Ramos (cell line): ENCODE results near the gene TECPR2.

ENCODE experiments used
- in situ Hi-C: fragments of 300-500 bp; cut with MboI; formaldehyde crosslinking; loops from one replicate; pipeline ENCODE4 v1.14.3; 2022; ENCODE audit warnings: low sequenced_read_pairs; ENCODE audit not compliant: unreplicated experiment

The TECPR2 gene

DNA sequence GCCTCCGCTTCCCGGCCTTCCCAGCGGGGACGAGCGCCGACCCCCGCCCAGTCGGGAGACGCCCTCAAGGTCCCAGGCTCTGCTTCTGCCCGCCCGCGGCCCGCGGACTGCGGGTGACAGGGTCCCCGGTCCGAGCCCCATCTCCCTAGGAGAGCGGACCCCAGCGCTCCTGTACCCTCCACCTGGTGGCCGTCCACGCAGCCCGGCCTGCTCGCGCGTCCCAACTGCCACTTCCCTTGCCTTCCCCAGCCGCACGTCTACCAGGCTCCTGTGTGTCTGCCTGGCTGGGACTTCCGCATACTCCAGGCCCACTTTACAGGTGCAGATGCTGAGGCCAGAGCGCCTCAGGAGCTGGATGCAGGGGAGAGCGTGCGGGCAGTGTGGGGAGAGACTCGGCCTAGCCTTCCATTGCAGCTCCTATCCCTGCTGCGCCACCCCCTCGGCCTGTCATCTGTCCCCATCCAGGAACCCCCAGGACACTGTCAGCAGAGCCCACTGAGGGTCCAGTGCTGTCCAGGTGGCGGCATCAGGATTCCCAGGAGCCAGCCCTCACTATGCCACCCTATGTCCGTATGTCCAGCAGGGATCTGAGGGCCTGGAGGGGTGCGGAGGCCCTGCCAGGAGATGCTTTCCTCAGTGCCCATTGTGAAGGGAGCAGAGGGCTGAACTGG, 154.8 kb downstream of the TECPR2 start:
- in situ Hi-C loops, result loop anchor here (10.0 kb wide), 1 partner anchor 563 kb away; no protein-coding TSS in a partner anchor

DNA sequence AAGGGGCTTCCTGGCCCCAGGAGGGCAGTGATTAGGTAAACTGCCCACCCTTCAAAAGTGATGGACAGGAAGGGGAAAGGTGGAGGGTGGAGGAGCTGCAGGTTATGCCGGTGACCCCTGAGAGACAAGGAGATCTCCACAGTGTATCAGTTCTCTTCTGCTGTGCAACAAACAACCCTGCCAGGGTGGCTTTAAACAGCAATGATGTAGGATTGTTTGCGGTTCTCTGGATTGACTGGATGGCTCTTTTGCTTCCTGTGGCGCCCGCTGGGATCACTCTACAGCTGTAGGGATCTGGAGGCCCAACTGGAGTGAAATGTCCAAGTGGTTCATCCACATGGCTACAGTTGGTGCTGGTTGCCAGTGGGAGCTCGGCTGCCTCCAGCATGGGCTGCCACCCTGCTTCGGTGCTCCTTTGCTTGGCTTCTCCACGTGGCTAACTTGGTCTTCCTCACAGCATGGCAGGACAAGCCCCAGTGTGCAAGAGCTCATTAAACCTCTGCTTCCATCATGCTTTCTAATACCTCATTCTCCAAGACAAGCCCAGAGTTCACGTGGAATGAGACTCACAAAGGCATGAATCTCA, 155.4 kb downstream of the TECPR2 start:
- in situ Hi-C loops, result loop anchor here (10.0 kb wide), 1 partner anchor 563 kb away; no protein-coding TSS in a partner anchor

DNA sequence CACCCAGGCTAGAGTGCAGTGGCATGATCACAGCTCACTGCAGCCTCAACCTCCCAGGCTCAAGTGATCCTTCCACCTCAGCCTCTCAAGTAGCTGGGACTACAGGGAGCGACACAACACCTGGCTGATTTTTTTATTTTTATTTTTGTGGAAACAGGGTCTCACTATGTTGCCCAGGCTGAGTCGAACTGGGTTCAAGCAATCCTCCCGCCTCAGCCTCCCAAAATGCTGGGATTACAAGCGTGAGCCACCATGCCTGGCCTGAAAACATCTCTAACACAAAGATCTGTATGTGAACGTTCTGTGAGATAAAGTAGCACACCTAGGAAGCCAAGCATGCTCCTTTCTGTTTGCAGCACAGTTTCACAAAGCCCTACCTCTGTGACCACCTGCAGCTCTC, 157.0 kb downstream of the TECPR2 start:
- in situ Hi-C loops, result loop anchor here (10.0 kb wide), 1 partner anchor 565 kb away; no protein-coding TSS in a partner anchor

DNA sequence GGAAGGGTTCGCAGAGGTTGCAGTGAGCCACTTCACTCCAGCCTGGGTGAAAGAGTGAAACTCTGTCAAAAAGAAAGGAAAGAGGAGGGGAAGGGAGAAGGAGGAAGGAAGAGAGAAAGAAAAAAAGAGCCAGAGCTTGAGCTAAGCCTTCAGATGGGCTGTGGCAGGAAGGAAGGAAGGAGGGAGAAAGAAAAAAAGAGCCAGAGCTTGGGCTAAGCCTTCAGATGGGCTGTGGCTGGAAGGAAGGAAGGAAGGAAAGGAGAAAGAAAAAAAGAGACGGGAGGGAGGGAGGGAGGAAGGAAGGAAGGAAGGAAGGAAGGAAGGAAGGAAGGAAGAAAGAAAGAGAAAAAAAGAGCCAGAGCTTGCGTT, 160.4 kb downstream of the TECPR2 start:
- in situ Hi-C loops, result no loop called here

DNA sequence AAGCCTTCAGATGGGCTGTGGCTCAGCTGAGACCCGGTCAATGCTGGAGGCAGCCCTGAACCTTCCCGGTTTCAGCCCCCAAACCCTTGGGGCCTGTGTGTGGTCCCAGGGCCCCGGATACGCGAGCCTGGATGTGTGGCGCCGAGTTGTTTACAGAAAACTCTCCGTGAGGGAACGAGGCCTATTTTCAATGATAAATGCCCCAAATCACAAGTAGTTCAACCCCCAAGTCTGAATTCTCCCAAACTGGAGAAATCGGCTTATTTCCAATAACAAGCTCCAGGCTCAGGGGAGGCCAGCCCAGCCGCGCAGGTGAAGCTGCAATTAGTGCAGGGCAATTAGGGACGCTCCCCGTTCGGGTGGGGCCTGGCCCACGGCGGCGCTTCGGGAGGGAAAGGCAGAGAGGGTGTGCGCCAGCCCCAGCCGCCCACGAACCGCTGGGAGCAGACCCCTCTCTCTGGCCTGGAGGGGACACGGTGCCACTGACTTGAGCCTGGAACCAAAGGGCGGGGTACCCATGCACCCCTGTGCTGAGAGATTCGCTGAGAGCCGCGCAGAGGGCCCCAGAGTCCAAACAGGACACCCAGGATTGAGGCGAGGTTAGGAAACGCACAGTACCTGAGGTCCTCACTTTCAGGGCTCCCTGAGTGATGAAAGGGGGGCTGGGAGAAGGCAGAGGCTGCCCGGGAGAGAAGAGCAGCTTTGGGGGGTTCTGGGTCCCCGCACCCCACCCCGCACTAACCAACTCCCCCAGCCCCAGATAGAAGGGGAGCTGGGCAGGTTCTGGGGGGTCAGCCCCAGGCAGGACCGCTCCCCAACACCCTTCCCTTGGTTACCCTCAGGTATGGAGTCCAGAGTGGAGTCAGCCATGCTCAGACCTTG, 161.1 kb downstream of the TECPR2 start:
- in situ Hi-C loops, result no loop called here

DNA sequence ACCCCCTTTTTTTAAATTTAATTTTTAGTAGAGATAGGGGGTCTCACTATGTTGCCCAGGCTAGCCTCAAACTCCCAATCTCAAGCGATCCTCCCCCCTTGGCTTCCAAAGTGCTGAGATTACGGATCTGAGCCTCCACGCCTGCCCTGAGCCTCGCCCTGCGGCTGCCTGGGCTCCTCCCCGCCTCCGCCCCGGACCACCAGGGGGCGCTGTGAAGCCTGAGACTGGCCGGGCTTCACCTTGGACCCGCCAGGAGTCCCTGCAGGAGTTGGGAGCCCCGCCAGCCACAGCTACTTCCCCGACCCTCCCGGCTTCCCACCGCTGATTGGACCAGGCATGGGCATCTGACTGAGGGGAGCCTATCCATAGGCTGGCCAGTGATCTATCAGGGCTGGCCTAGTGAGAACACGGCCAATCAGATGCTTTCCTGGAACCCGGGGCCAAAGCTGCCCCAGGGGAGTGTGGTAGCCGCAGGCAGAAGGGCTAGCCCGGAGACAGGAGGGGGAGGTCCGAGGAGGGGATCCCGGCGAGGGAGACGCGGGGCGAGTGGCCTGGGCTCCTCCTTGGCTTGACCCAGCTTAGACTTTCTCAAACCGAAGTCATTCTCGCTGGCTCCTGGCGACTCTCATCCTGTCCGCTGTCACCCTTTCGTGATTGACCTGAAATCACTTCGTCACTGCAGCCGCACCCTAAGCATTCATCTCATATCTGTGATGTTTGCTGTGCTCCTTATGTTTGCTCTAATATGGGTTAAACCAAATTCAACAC, 161.9 kb downstream of the TECPR2 start:
- in situ Hi-C loops, result no loop called here

DNA sequence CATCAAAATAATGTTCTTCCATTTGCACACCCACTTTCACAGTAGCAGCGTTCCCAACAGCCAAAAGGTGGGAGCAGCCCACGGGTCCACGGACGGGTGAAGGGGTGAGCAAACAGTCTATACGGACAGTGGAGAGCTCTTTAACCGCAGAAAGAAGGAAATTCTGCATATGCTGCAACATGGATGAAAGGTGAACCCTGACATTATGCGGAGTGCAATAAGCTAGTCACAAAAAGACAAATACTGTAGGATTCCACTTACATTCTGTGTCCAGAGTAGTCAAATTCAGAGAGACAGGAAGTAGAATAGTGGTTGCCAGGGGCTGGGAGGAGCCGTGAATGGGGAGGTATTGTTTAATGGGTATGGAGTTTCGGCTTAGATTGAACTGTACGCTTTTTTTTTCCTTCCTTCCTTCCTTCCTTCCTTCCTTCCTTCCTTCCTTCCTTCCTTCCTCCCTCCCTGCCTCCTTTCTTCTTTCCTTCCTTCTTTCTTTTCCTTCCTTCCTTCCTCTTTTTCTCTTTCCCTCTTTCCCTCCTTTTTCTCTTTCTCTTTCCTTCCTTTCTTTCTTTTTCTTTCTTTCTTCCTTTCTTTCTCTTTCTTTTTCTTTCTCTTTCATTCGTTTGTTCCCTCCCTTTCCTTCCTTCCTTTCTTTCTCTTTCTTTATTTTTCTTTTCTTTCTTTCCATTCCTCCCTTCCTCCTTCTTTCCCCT, 162.6 kb downstream of the TECPR2 start:
- in situ Hi-C loops, result no loop called here

DNA sequence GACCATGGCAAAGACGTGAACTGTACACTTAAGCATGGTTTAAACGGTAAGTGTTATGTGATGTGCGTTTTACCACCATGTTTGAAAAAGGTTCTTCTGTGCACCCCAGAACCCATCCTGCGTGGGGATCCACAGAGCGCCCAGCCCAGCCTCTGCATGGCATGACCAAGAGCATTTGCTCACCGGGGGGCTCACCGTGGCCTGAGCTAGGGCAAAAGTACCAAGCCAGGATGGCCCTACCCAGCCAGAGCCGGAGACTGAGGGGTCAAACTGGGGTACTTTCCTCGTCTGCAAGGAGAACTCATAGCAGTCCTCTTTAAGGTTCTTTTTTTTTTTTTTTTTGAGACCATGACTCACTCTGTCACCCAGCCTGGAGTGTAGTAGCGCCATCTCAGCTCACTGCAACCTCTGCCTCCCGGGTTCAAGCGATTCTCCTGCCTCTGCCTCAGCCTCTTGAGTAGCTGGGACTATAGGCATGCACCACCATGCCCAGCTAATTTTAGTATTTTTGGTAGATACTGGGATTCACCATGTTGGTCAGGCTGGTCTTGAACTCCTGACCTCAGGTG, 163.3 kb downstream of the TECPR2 start:
- in situ Hi-C loops, result no loop called here

DNA sequence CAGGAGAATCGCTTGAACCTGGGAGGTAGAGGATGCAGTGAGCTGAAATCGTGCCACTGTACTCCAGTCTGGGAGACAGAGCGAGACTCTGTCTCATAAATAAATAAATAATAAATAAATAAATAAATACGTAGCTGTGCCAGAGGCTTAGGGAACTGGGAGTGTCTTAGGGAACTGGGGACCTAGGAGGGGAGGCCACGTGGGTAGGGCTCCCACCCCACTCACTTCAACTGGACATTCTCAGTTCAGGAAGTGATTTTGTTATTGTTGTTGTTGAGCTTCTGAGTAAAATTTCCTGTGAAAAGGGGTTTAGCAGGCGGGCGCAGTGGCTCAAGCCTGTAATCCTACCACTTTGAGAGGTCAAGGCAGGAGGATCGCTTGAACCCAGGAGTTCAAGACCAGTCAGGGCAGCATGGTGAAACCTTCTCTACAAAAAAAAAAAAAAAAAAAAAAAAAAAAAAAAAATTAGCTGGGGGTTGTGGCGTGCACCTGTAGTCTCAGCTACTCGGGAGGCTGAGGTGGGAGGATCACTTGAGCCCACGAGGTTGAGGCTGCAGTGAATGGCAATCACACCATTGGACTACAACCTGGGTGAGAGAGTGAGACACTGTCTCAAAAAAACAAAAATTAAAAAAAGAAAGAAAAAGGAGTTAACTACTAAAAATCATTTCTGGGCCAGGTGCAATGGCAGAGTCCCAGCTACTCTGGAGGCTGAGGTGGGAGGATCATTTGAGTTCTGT, 165.9 kb downstream of the TECPR2 start:
- in situ Hi-C loops, result no loop called here

DNA sequence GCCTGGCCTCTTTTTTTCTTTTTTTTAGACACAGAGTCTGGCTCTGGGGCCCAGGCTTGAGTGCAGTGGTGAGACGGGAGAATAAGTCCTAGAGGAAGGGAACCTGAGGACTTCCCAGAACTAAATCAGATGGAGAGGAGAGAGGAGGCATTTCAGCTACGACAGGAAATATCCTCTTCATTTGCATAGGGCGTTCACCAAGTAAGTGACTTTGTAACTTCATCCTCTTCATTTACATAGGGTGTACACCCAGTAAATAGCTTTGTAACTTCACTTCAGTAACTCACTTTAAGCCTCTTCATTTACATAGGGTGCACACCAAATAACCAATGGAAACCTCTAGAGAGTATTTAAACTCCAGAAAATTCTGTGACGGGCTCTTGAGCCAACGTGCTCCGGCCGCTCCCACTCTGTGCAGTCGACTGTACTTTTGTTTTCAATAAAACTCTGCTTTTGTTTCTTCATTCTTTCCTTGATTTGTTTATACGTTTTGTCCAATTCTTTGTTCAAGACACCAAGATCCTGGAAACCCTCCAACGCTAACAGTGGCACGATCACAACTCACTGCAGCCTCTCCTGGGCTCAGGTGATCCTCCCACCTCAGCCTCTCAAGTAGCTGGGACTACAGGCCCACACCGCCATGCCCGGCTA, 168.2 kb downstream of the TECPR2 start:
- in situ Hi-C loops, result loop anchor here (10.0 kb wide), 1 partner anchor 384 kb away; no protein-coding TSS in a partner anchor

DNA sequence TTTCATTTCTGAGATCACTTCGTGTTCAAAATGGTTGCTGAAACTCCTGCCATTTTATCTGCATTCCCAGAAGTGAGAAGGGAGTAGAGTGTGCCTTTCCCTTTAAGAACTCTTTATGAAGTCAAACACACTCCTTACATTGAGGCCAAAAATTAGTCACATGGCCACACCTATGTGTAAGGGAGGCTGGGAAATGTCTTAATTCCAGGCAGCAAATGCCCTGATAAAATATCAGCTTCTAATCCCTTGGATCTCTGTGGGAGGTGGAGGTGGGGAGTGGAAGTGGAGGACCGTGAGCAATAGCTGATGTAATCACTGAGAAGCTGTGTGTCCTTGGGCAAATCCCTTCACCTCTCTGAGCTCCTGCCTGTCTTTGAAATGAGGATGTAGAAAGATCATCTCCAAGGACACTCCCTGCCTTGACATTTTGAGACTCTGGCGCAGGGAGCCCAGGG, 169.5 kb downstream of the TECPR2 start:
- in situ Hi-C loops, result loop anchor here (10.0 kb wide), 1 partner anchor 383 kb away; no protein-coding TSS in a partner anchor

DNA sequence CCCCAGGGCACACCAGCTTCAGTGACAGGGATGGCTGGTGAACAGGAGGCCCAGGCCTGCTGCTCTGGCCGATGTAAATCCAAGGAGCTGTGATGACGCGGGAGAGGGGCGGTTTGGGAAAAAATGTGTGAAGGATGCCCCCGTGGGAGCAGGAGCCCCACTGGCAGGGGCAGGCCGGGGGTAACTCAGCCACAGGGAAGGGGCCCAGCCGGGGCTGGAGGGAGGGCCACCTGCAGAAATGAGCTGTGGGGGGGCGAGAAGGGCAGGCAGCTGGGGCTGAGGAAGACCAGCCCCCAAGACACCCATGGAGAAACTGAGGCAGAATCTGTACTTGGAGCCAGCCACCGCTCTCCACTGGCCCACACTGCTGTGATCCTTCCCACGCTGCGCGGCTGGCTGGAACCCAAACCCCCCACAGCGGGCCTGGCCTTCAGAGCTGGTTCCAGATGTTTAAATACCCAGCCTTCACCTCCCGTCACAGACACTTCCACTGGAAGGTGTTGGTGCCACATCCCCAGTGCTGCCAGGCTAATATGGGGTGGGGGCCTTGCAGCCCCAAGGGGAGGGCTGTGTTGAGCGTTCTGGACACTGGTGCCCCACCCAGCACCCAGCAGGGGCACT, 175.3 kb downstream of the TECPR2 start:
- in situ Hi-C loops, result loop anchor here (10.0 kb wide), 1 partner anchor 377 kb away; no protein-coding TSS in a partner anchor

DNA sequence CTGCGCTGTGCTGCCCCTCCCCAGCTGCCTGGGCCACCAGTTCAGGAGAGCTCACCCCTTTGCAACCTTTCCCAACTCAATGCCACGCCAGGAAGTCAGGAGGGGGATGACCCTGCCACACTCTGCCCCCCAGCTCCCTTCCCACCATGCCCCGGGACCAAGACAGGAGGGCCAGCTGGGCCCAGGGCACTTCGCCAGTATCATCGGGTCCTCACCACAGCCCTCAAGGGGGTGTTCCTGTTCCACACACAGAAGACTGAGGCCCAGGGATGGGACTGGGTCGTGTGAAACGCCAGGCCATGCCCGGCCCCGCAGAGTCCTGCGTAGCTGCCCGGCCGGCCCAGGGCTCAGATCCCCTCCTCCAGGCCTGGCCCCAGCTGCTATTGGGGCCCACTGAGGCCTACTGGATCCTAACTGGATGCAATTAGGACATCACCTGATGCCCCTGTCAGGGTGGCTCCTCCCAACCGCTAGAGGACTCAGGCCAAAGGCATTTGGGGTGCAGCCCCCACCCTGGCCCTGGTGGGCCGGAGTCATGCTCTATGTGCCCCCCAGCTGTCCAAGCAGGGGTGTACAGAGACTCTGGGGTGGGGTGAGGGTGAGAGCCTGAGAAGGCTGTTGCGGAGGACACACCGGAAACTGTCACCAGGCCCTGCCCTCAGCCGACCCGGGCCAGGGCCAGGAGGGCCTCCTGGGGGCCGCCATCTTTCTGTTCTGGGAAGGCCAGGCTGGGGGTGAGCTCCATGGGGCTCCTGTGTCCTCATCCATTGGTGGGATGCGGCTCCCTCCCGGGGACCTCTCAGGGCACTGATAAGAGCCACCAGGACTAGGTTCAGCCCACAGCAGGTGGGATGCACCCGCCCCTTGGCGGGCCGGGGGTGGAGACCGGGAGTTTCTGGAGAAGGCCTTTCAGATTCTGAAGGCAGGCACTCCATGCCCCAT, 176.1 kb downstream of the TECPR2 start:
- in situ Hi-C loops, result loop anchor here (10.0 kb wide), 1 partner anchor 376 kb away; no protein-coding TSS in a partner anchor

DNA sequence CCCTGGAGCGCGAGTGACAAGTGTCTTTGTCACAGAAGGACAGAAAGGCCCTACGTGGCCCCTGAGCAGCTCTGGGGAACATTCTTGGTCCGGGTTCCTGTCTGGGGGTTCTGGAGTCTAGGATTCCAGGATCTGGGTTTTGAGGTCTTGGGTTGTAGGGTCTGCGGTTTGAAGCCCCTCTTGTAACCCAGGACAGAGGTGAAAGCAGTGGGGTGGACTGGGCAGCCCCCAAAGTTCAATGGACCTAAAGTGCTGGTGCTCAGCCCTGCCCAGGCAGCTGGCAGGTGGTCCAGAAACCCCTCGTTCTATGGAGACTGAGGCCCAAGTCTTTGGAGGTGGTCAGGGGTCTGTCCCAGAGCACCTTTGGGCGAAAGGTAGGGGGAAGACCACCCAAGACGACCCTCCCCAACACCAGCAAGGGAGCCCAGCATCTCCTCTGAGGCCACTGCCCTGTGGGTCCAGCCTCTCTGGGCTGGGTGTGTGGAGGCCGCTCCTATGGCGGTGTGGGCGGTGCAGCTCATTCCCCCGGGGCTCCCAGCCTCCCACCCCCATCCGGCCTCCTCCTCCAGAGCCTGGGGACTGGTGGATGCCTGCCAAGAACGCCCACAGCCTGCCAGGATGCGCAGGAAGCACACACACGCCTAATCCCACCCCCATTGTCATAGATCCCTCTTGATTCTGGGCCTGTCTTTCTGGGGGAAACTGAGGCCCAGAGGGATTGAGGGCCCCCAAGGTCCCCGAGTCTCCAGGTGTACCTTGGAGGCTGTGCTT, 177.0 kb downstream of the TECPR2 start:
- in situ Hi-C loops, result loop anchor here (10.0 kb wide), 1 partner anchor 375 kb away; no protein-coding TSS in a partner anchor

DNA sequence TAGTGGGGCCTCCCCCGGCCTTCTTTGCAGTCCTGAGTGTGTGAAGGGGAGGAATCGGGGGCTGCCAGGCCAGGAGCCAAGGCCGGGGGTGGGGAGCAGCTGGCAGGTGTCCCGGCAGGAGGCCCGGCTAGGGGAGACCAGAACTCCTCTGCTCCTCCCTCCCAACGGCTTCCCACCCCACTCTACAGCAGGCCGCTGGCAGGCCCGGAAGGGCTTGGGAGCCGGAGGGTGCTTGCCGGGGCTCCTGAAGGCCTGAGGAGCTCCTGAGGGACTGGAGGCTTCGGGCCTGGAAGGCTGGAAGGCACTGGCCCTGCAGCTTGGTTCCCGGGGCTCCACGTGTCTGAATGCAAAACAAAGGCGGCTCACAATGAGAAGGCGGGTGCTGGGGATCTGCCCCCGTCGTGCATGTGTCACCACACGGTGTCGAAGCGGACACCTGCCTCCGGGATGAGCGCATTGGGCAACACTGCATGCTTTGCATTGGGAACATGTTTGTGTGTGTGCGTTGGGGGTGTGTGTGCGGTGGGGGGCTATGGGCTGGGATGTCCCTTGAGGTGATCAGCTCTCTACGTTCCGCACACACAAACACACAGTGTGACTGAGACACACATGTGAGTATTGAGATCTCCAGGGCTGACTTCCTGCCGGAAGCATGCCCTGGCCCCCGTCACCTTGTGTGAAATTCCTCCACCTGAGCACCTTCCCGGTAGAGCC, 177.7 kb downstream of the TECPR2 start:
- in situ Hi-C loops, result no loop called here
